NB4 (cell line): ENCODE results near the gene IFT57.

Source experiments
- DNase-seq: peaks from one replicate; pipeline ENCODE4 v3.0.0; 2010; ENCODE audit warnings: low read depth
- H3K4me3 ChIP-seq: one replicate; pipeline ENCODE4 v1.5.1; 2011; ENCODE audit warnings: mild to moderate bottlenecking, low read depth, low read length, moderate library complexity
- MYC ChIP-seq: IDR thresholded peaks from 2 replicates; pipeline ENCODE4 v1.6.1; 2011; ENCODE audit warnings: low read depth, low read length
- POLR2A ChIP-seq: IDR thresholded peaks from 2 replicates; pipeline ENCODE4 v1.6.1; 2011; ENCODE audit warnings: mild to moderate bottlenecking; ENCODE audit not compliant: insufficient read length; ENCODE audit errors: extremely low read depth
- TF ChIP-seq, protein P1 (sequence below): IDR thresholded peaks from 2 replicates; pipeline ENCODE4 v1.6.1; 2011; ENCODE audit warnings: low read depth, low read length
- TF ChIP-seq, protein P2 (sequence below): IDR thresholded peaks from one replicate; pipeline ENCODE4 v1.5.1; 2012; ENCODE audit warnings: low read depth, low read length

The IFT57 gene

DNA sequence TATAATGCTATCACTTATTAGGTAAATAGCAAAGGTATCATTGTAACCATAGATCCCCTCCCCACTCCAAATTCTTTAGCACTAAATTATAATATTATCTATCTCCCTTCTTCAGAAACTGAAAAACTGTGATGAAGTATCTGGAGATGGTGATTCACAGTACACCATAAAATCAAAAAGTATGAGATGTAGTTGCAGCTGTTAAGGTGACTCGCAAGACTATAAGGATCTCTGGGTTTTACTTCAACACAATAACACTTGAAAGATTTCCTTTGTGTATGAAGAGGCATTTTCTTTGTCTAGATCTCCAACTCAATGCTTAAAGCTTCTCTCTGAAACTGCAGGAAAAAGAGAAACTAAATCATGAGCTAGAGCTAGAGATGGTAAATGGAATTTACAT lies 46.9 kb downstream of the IFT57 start:
- DNase-seq = no peak
- TF ChIP-seq POLR2A = no peak
- no peak for TF ChIP-seq MYC
- TF ChIP-seq, protein P1, sequence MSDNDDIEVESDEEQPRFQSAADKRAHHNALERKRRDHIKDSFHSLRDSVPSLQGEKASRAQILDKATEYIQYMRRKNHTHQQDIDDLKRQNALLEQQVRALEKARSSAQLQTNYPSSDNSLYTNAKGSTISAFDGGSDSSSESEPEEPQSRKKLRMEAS = no peak
- TF ChIP-seq, protein P2, sequence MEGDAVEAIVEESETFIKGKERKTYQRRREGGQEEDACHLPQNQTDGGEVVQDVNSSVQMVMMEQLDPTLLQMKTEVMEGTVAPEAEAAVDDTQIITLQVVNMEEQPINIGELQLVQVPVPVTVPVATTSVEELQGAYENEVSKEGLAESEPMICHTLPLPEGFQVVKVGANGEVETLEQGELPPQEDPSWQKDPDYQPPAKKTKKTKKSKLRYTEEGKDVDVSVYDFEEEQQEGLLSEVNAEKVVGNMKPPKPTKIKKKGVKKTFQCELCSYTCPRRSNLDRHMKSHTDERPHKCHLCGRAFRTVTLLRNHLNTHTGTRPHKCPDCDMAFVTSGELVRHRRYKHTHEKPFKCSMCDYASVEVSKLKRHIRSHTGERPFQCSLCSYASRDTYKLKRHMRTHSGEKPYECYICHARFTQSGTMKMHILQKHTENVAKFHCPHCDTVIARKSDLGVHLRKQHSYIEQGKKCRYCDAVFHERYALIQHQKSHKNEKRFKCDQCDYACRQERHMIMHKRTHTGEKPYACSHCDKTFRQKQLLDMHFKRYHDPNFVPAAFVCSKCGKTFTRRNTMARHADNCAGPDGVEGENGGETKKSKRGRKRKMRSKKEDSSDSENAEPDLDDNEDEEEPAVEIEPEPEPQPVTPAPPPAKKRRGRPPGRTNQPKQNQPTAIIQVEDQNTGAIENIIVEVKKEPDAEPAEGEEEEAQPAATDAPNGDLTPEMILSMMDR = no peak
- H3K4me3 ChIP-seq = no peak overlapping the region

DNA sequence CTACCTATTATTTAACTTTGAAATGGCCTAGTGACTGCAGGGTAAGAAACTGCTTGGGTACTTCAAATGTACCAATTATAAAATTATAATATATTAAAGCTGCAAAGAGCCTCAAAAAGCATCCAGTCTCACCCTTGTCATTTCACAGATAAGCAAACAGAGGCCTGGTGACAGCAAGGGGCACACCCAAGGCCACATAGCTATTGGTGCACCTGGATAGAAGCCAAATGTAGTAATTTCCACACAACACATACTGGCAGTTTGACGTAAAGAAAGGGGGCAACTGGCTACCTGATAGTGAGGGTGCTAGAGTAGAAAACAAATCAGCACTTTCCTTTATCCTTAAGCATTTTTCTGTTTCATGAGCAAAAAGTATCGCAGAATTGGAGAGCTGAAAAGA lies 51.1 kb downstream of the IFT57 start:
- no peak overlapping the region for H3K4me3 ChIP-seq
- no peak for DNase-seq
- TF ChIP-seq, protein P1 = no peak
- TF ChIP-seq, protein P2 = no peak
- TF ChIP-seq POLR2A = no peak
- no peak for TF ChIP-seq MYC

DNA sequence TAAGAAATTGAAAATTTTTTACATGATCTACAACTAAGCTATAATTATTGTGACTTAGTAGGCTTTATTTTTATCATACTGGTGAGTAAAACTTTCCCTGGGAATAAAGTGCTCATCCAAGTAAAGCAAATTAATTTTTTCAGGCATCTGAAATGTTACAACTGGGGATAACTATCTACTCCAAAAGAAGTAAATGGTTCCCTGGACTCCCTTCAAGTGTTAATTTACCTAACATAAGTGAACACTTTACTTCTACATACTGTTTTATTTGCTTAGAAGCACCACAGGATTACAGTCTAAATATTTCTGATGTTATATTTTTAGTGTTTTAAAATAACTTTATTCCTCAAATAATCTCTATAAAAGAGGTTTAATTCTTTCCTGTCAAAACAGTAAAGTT lies 57.8 kb downstream of the IFT57 start:
- DNase-seq = no peak
- H3K4me3 ChIP-seq = no peak overlapping the region

DNA sequence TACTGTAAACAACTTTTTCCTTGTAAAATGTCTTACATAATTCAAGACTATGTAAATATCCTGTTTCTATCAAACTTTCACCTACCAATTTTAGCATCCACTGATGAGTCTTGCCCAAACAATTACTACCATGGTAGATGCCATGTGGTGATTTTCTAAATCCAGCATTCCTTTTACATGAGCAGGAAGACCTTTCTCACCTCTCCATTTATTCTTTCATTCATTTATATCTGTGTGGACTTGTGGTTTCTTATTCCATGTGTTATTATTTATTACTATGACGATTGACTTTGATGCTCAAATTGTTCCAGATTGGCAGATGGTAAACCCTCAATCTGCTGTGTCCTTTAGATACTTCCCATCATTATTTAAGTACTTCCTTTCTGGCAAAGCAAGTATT lies 62.4 kb downstream of the IFT57 start:
- TF ChIP-seq MYC (no peak), POLR2A (no peak)
- TF ChIP-seq, protein P1 = no peak
- TF ChIP-seq, protein P2 = no peak

More for the DNA sequence above, 57.8 kb downstream of the IFT57 start:
- TF ChIP-seq, protein P2 = no peak

DNA sequence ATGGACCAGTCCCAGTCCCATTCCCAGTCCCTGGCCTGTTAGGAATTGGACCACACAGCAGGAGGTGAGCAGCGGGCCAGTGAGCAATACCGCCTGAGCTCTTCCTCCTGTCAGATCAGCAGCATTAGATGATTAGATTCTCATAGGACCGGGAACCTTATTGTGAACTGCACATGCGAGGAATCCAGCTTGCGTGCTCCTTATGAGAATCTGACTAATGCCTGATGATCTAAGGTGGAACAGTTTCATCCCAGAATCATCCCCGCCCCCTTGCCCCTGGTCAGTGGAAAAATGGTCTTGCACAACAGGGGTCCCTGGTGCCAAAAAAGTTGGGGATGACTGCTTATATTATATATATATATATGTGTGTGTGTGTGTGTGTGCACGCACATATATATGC lies 63.1 kb downstream of the IFT57 start:
- H3K4me3 ChIP-seq = no peak overlapping the region

More for the DNA sequence above, 62.4 kb downstream of the IFT57 start:
- no peak overlapping the region for H3K4me3 ChIP-seq
- no peak for DNase-seq

DNA sequence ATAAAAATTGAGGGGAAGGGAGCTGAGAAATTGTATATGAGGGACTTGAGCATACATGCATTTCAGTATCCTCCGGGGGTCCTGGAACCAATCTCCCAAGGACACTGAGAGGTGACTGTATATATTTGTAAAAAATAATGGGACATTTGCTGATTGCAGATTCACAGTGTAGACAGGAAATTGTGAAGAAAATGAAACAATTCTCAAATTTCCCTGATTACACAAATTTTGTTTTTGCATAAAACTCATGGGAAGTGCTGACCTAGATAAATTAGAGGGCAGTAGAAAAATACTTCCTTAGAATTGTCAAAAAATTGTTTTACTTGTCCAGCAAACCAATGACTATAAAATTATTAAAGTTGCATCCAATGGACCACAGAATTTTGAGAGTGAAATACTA lies 64.0 kb downstream of the IFT57 start:
- TF ChIP-seq, protein P1 = no peak
- TF ChIP-seq, protein P2 = no peak
- TF ChIP-seq MYC (no peak), POLR2A (no peak)
- no peak overlapping the region for H3K4me3 ChIP-seq
- no peak for DNase-seq

More for the DNA sequence above, 63.1 kb downstream of the IFT57 start:
- no peak for DNase-seq
- TF ChIP-seq POLR2A (no peak), MYC (no peak)
- TF ChIP-seq, protein P1 = no peak
- TF ChIP-seq, protein P2 = no peak
